A549 (cell line): Measurements from ENCODE around the gene TRPV4. TPM values are rescaled to one million over a fixed set of nuclear protein-coding genes. Genes with fewer than 3 reads are reported as not detected.

Source experiments
- ATAC-seq, 2 experiments: fragments of 200-7000 bp in 1 of 2; fragments of >200 bp in 1 of 2; cut with Nextera tagmentation in 1 of 2; cut with Tn5 transposase in 1 of 2; 3 replicates each; pipeline versions ENCODE4 v1.8.0 to v1.9.1; 2018 to 2020; ENCODE audit warnings: mild to moderate bottlenecking in 1 of 2, moderate library complexity in 1 of 2
- CTCF ChIA-PET: fragments of 300-600 bp; sonication (Branson Sonifier 250); formaldehyde crosslinking; extraction: SDS; loops from one replicate; lab custom pipeline; 2021; ENCODE audit warnings: antibody characterized with exemption, inconsistent platforms; lab: Yijun Ruan, JAX
- POLR2A ChIA-PET: fragments of 350-600 bp; formaldehyde crosslinking; extraction: SDS; loops from one replicate; lab custom pipeline; 2021; ENCODE audit warnings: antibody characterized with exemption, inconsistent platforms; lab: Yijun Ruan, JAX
- DNase-seq, 2 experiments: peaks; one replicate each; pipeline versions ENCODE4 v3.0.0 to v3.0.0-alpha.2; 2011 to 2016; ENCODE audit warnings: low read depth in 1 of 2, low spot score in 1 of 2
- FAIRE-seq: peaks from 2 replicates; lab custom pipeline; 2011; peaks lifted over from hg19 to GRCh38; lab: Jason Lieb, UNC
- H3K27ac ChIP-seq, 2 experiments: fragments of >200 bp; sonication (Bioruptor Twin); formaldehyde crosslinking; 3 replicates each; pipeline ENCODE4 v1.5.1; 2016 to 2017
- H3K4me1 ChIP-seq: fragments of >200 bp; sonication (Bioruptor Twin); formaldehyde crosslinking; 3 replicates; pipeline ENCODE4 v1.6.1; 2016
- H3K4me2 ChIP-seq: fragments of >200 bp; sonication (Bioruptor Twin); formaldehyde crosslinking; 3 replicates; pipeline ENCODE4 v1.6.1; 2016
- H3K4me3 ChIP-seq: fragments of >200 bp; sonication (Bioruptor Twin); formaldehyde crosslinking; 3 replicates; pipeline ENCODE4 v1.5.1; 2016
- H3K9me3 ChIP-seq: fragments of >200 bp; sonication (Bioruptor Twin); formaldehyde crosslinking; 3 replicates; pipeline ENCODE4 v1.6.1; 2016
- CBX8 ChIP-seq: fragments of 200-600 bp; sonication (generic); IDR thresholded peaks from 2 replicates; pipeline ENCODE4 v1.6.1; 2016
- CEBPB ChIP-seq, 2 experiments: fragments of >200 bp in 1 of 2; sonication (Bioruptor Twin) in 1 of 2; formaldehyde crosslinking in 1 of 2; IDR thresholded peaks; 2 replicates each; pipeline ENCODE4 v1.6.1; 2012 to 2016
- CHD4 ChIP-seq: fragments of 200-600 bp; sonication (generic); IDR thresholded peaks from 2 replicates; pipeline ENCODE4 v1.6.1; 2016; ENCODE audit warnings: antibody characterized with exemption, mild to moderate bottlenecking, borderline replicate concordance
- CTCF ChIP-seq: fragments of >200 bp; sonication (Bioruptor Twin); formaldehyde crosslinking; IDR thresholded peaks from 3 replicates; pipeline ENCODE4 v1.5.1; 2016
- HES2 ChIP-seq: fragments of >200 bp; sonication (Bioruptor Twin); formaldehyde crosslinking; IDR thresholded peaks from 2 replicates; pipeline ENCODE4 v1.6.1; 2016
- HOXA7 ChIP-seq: fragments of 250-450 bp; sonication (Bioruptor Pico); IDR thresholded peaks from 2 replicates; pipeline ENCODE4 v1.5.0; 2020; ENCODE audit warnings: mild to moderate bottlenecking, moderate library complexity
- JUN ChIP-seq, 2 experiments: fragments of >200 bp; sonication (Bioruptor Twin); formaldehyde crosslinking; IDR thresholded peaks; 2 replicates in 1 of 2; 3 replicates in 1 of 2; pipeline ENCODE4 v1.6.1; 2016 to 2017
- JUNB ChIP-seq: fragments of >200 bp; sonication (Bioruptor Twin); formaldehyde crosslinking; IDR thresholded peaks from 2 replicates; pipeline ENCODE4 v1.6.1; 2016
- MAX ChIP-seq: IDR thresholded peaks from 2 replicates; pipeline ENCODE4 v1.6.1; 2012
- NFE2L2 ChIP-seq: fragments of 150-350 bp; conservative IDR thresholded peaks from 2 replicates; pipeline ENCODE4 v1.6.1; 2014; ENCODE audit warnings: low read length
- PHF8 ChIP-seq: fragments of 200-600 bp; sonication (generic); IDR thresholded peaks from 2 replicates; pipeline ENCODE4 v1.6.1; 2016; ENCODE audit warnings: low read depth, mild to moderate bottlenecking, antibody characterized with exemption, moderate library complexity, borderline replicate concordance
- POLR2AphosphoS2 ChIP-seq: conservative IDR thresholded peaks from 2 replicates; pipeline ENCODE4 v1.6.1; 2012; ENCODE audit warnings: low read length, improper control_type of control experiment, inconsistent platforms
- RAD21 ChIP-seq, 2 experiments: fragments of >200 bp in 1 of 2; sonication (Bioruptor Twin) in 1 of 2; formaldehyde crosslinking in 1 of 2; IDR thresholded peaks in 1 of 2; conservative IDR thresholded peaks in 1 of 2; 2 replicates in 1 of 2; 3 replicates in 1 of 2; pipeline ENCODE4 v1.6.1; 2012 to 2018; ENCODE audit warnings: inconsistent platforms in 1 of 2
- RARB ChIP-seq: fragments of 250-450 bp; sonication (Bioruptor Pico); IDR thresholded peaks from 2 replicates; pipeline ENCODE4 v1.8.0; 2021; ENCODE audit warnings: mild to moderate bottlenecking, moderate library complexity
- REST ChIP-seq: fragments of 200-600 bp; sonication (generic); IDR thresholded peaks from 2 replicates; pipeline ENCODE4 v1.6.1; 2016; ENCODE audit warnings: antibody characterized with exemption, mild to moderate bottlenecking, moderate library complexity
- SREBF2 ChIP-seq: fragments of 450-650 bp; IDR thresholded peaks from 2 replicates; pipeline ENCODE4 v1.6.1; 2014; ENCODE audit warnings: mild to moderate bottlenecking, moderate library complexity
- ZC3H11A ChIP-seq: fragments of 450-650 bp; IDR thresholded peaks from 2 replicates; pipeline ENCODE4 v1.6.1; 2014; ENCODE audit warnings: antibody characterized with exemption, mild to moderate bottlenecking
- ZNF302 ChIP-seq: fragments of 250-450 bp; sonication (Bioruptor Pico); IDR thresholded peaks from 2 replicates; pipeline ENCODE4 v1.9.0; 2021; ENCODE audit warnings: inconsistent platforms, mild to moderate bottlenecking, moderate library complexity
- ZSCAN20 ChIP-seq: fragments of 250-450 bp; sonication (Bioruptor Pico); IDR thresholded peaks from 2 replicates; pipeline ENCODE4 v1.8.0; 2022; ENCODE audit warnings: mild to moderate bottlenecking, moderate library complexity
- WGBS: methylation state at CpG from one replicate; pipeline ENCODE4 v1.1.6; 2017; ENCODE audit errors: missing lambda C conversion rate; 5-methylcytosine and 5-hydroxymethylcytosine counted together
- polyA plus RNA-seq, 4 experiments: library from polyadenylated mRNA; depleted of rRNA in 3 of 4; stranded (reverse); fragments of >200 nt; fragmentation: RNase III in 1 of 4; extraction: RNeasy Plus Mini Kit Qiagen cat#74134 plus additional on column Dnase treatment in 1 of 4; gene quantifications; 2 replicates in 3 of 4; 3 replicates in 1 of 4; pipeline ENCODE4 v1.2.3, GENCODE V29; 2011 to 2017

Gene TRPV4
- polyA plus RNA-seq, 2 of the 4 experiments (the other 2 are of a cell fraction): 0.15 to 0.37 TPM

GRCh38 chr12:109744026-109744425, 89.2 kb downstream of the TRPV4 start:
- no peak overlapping the region for H3K4me3 ChIP-seq
- ChIA-PET CTCF (interaction anchor here (1.1 kb wide), 1 partner anchor 15 kb away, joined by 3 read pairs; no protein-coding TSS in a partner anchor), POLR2A (no interaction called here)
- H3K4me1 ChIP-seq: no peaks in the 10 kb centered on the region
- no peak for DNase-seq
- ATAC-seq: no peak
- H3K9me3 ChIP-seq: no peaks in the 10 kb centered on the region
- H3K4me2 ChIP-seq: no peak overlapping the region
- WGBS: 76% methylated on average over 12 of the region's 14 CpGs
- H3K27ac ChIP-seq: no peak overlapping the region
- TF ChIP-seq ZNF302 (CRISPR knock-in tag) (no peak), HES2 (no peak), RAD21 (conservative IDR thresholded peaks at IDR 0.05 in 1 of 2, IDR thresholded peaks at IDR 0.05 in 1 of 2) (no peak), JUN (IDR thresholded peaks at IDR 0.05) (no peak), ZC3H11A (no peak)
- no peak for FAIRE-seq

- ATAC-seq: no peak
- 69% methylated on average over 10 of the region's 17 CpGs for WGBS
- Histone ChIP-seq H3K4me3 (no peak overlapping the region), H3K4me1 (no peaks in the 10 kb centered on the region), H3K4me2 (no peak overlapping the region), H3K9me3 (no peaks in the 10 kb centered on the region), H3K27ac (no peak overlapping the region)
- ChIA-PET CTCF (interaction anchor here (1.1 kb wide), 2 partner anchors 14 to 32 kb away, joined by 3 read pairs; no protein-coding TSS in a partner anchor), POLR2A (no interaction called here)
- no peak for FAIRE-seq
- TF ChIP-seq HOXA7 (CRISPR knock-in tag) (no peak), CTCF (no peak), ZC3H11A (no peak), PHF8 (no peak), NFE2L2 (no peak), POLR2AphosphoS2 (no peak), ZSCAN20 (CRISPR knock-in tag) (no peak), CBX8 (no peak), JUNB (no peak), SREBF2 (no peak), RARB (CRISPR knock-in tag) (no peak), REST (no peak), MAX (no peak), CEBPB (IDR thresholded peaks at IDR 0.05) (no peak), CHD4 (no peak)
- DNase-seq: no peak
Measured at GRCh38 chr12:109743076-109743910, 89.9 kb downstream of the TRPV4 start.
